K562 (cell line): ENCODE data around the gene SRM. TPM values are rescaled to one million over a fixed set of nuclear protein-coding genes. Genes with fewer than 3 reads are reported as not detected.

Source experiments
- FOXP1 ChIP-seq: sonication (generic); formaldehyde crosslinking; IDR thresholded peaks from 2 replicates; pipeline ENCODE4 v1.8.0; 2022; ENCODE audit warnings: mild to moderate bottlenecking, missing genetic modification reagents
- GABPA ChIP-seq: fragments of 200-800 bp; sonication (Bioruptor generic); conservative IDR thresholded peaks from 2 replicates; pipeline ENCODE4 v1.6.1; 2016; ENCODE audit warnings: low read depth, missing genetic modification characterization, missing compliant biosample characterization
- HMG20A ChIP-seq: fragments of 450-650 bp; formaldehyde crosslinking; conservative IDR thresholded peaks from 2 replicates; pipeline ENCODE4 v1.4.0; 2020; ENCODE audit warnings: mild to moderate bottlenecking, mixed read lengths
- ILK ChIP-seq: fragments of 450-650 bp; IDR thresholded peaks from 2 replicates; pipeline ENCODE4 v1.6.1; 2016; ENCODE audit warnings: missing genetic modification characterization, low read depth, mild to moderate bottlenecking, missing compliant biosample characterization, moderate library complexity, borderline replicate concordance
- JUNB ChIP-seq: fragments of 450-650 bp; formaldehyde crosslinking; conservative IDR thresholded peaks from 2 replicates; pipeline ENCODE4 v1.4.0; 2020; ENCODE audit warnings: mild to moderate bottlenecking
- MXI1 ChIP-seq: IDR thresholded peaks from 2 replicates; pipeline ENCODE4 v1.6.1; 2011; ENCODE audit warnings: low read depth, mild to moderate bottlenecking, improper control_type of control experiment, low read length
- MYBL2 ChIP-seq, 2 experiments: fragments of 450-650 bp in 1 of 2; sonication (generic) in 1 of 2; formaldehyde crosslinking in 1 of 2; IDR thresholded peaks; 2 replicates each; pipeline versions ENCODE4 v1.6.1 to v1.8.1; 2017 to 2022; ENCODE audit warnings: borderline replicate concordance in 1 of 2, inconsistent platforms in 1 of 2, low read depth in 1 of 2, mild to moderate bottlenecking in 1 of 2, missing genetic modification reagents in 1 of 2, moderate library complexity in 1 of 2
- NR2C1 ChIP-seq, 2 experiments: fragments of 450-650 bp; IDR thresholded peaks; 2 replicates each; pipeline ENCODE4 v1.6.1; 2017; ENCODE audit warnings: mild to moderate bottlenecking in 2 of 2, antibody characterized with exemption in 1 of 2, inconsistent platforms in 1 of 2, missing compliant biosample characterization in 1 of 2, missing genetic modification characterization in 1 of 2
- NUFIP1 ChIP-seq: fragments of 450-650 bp; IDR thresholded peaks from 2 replicates; pipeline ENCODE4 v1.6.1; 2018; ENCODE audit not compliant: partially characterized antibody
- RAD21 ChIP-seq, 2 experiments: fragments of 250-450 bp in 1 of 2; fragments of 450-650 bp in 1 of 2; sonication (Bioruptor Pico) in 1 of 2; formaldehyde crosslinking in 1 of 2; IDR thresholded peaks in 1 of 2; conservative IDR thresholded peaks in 1 of 2; 2 replicates each; pipeline versions ENCODE4 v1.4.0 to v1.8.0; 2020 to 2022; ENCODE audit warnings: mild to moderate bottlenecking in 2 of 2, moderate library complexity in 1 of 2
- SIN3A ChIP-seq, 2 experiments: fragments of 150-350 bp in 1 of 2; IDR thresholded peaks; 2 replicates each; pipeline ENCODE4 v1.6.1; 2011 to 2016; ENCODE audit warnings: borderline replicate concordance in 2 of 2, low read depth in 2 of 2, low read length in 2 of 2, mild to moderate bottlenecking in 2 of 2, moderate library complexity in 2 of 2; ENCODE audit not compliant: control insufficient read depth in 1 of 2
- STAT6 ChIP-seq: sonication (generic); formaldehyde crosslinking; IDR thresholded peaks from 2 replicates; pipeline ENCODE4 v1.8.1; 2023; ENCODE audit warnings: mild to moderate bottlenecking, missing genetic modification reagents
- ZBTB33 ChIP-seq: sonication (generic); formaldehyde crosslinking; IDR thresholded peaks from 2 replicates; pipeline ENCODE4 v1.8.1; 2023; ENCODE audit warnings: mild to moderate bottlenecking, missing genetic modification reagents
- ZNF263 ChIP-seq: sonication (generic); formaldehyde crosslinking; IDR thresholded peaks from 2 replicates; pipeline ENCODE4 v1.8.0; 2022; ENCODE audit warnings: mild to moderate bottlenecking, missing genetic modification reagents, borderline replicate concordance
- ZNF354B ChIP-seq: fragments of 250-450 bp; sonication (Bioruptor Pico); IDR thresholded peaks from 2 replicates; pipeline ENCODE4 v1.4.0; 2020
- polyA plus RNA-seq, 8 experiments: library from polyadenylated mRNA; depleted of rRNA in 4 of 8; stranded (reverse) in 5 of 8; unstranded in 3 of 8; fragments of >200 nt; fragmentation: Nextera tagmentation in 2 of 8; fragmentation: Illumina TruSeq in 1 of 8; extraction: Ambion mirVana in 2 of 8; extraction: Trizol in 1 of 8; gene quantifications; 2 replicates each; pipeline versions ENCODE4 v1.2.1 to v1.2.3, GENCODE V29; 2011 to 2014; ENCODE audit warnings: inconsistent platforms in 1 of 8, missing spikeins in 1 of 8
- total RNA-seq, 7 experiments: library from RNA; depleted of rRNA in 6 of 7; stranded (reverse); fragments of >200 nt in 6 of 7; fragmentation: Illumina TruSeq in 2 of 7; extraction: Trizol in 2 of 7; gene quantifications; 2 replicates each; pipeline versions ENCODE4 v1.2.1 to v1.2.3, GENCODE V29; 2011 to 2021; ENCODE audit warnings: low replicate concordance in 1 of 7
- TF ChIP-seq, protein P1 (sequence below): fragments of 200-800 bp; sonication (Bioruptor generic); IDR thresholded peaks from 2 replicates; pipeline ENCODE4 v1.6.1; 2017; ENCODE audit warnings: missing genetic modification characterization, missing compliant biosample characterization
- TF ChIP-seq, protein P2 (sequence below): fragments of 450-650 bp; IDR thresholded peaks from 2 replicates; pipeline ENCODE4 v1.6.1; 2016; ENCODE audit warnings: missing biosample characterization, missing genetic modification characterization

The SRM gene
- total and polyA plus RNA-seq, 9 of the 15 experiments (the other 6 are each of a cell fraction or from before 2014, with no cell fraction given) = 23.9 to 373 (median 82.5) TPM

- TF ChIP-seq MYBL2 (IDR thresholded peaks at IDR 0.05; ENCODE audit: low read depth) (no peak; the same call in 1 of the 2 replicates), MYBL2 (CRISPR knock-in tag; IDR thresholded peaks at IDR 0.05; ENCODE audit: borderline replicate concordance) (0 out of 2 replicates have a peak, but pooled peaks have one; percentile 76), FOXP1 (CRISPR knock-in tag) (peak; percentile 98), NUFIP1 (peak; percentile 95), ILK (tag) (no peak), NR2C1 (IDR thresholded peaks at IDR 0.05) (peak; percentile 36; the same call in 1 of the 2 replicates), NR2C1 (tag; IDR thresholded peaks at IDR 0.05) (peak; percentile 53; the same call in 1 of the 2 replicates), SIN3A (IDR thresholded peaks at IDR 0.05; ENCODE audit: borderline replicate concordance in 2 of 2, control insufficient read depth in 1 of 2, low read depth in 2 of 2, low read length in 2 of 2) (peak in 1 of 2 experiments; percentile 90; a peak in 1 of 4 replicates), RAD21 (CRISPR knock-in tag; conservative IDR thresholded peaks at IDR 0.05 in 1 of 2, IDR thresholded peaks at IDR 0.05 in 1 of 2) (0 out of 4 replicates have a peak, but pooled peaks of 1 of the 2 experiments have one; percentile 1), ZNF354B (CRISPR knock-in tag) (no peak), MXI1 (peak; percentile 38; the same call in 1 of the 2 replicates), ZNF263 (CRISPR knock-in tag) (peak; percentile 85), HMG20A (CRISPR knock-in tag) (no peak), ZBTB33 (CRISPR knock-in tag) (0 out of 2 replicates have a peak, but pooled peaks have one; percentile 21), STAT6 (CRISPR knock-in tag) (0 out of 2 replicates have a peak, but pooled peaks have one; percentile 60), JUNB (CRISPR knock-in tag) (no peak), GABPA (peak; percentile 51)
- TF ChIP-seq, protein P1, sequence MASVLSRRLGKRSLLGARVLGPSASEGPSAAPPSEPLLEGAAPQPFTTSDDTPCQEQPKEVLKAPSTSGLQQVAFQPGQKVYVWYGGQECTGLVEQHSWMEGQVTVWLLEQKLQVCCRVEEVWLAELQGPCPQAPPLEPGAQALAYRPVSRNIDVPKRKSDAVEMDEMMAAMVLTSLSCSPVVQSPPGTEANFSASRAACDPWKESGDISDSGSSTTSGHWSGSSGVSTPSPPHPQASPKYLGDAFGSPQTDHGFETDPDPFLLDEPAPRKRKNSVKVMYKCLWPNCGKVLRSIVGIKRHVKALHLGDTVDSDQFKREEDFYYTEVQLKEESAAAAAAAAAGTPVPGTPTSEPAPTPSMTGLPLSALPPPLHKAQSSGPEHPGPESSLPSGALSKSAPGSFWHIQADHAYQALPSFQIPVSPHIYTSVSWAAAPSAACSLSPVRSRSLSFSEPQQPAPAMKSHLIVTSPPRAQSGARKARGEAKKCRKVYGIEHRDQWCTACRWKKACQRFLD (CRISPR knock-in tag) = peak; percentile 53
- TF ChIP-seq, protein P2, sequence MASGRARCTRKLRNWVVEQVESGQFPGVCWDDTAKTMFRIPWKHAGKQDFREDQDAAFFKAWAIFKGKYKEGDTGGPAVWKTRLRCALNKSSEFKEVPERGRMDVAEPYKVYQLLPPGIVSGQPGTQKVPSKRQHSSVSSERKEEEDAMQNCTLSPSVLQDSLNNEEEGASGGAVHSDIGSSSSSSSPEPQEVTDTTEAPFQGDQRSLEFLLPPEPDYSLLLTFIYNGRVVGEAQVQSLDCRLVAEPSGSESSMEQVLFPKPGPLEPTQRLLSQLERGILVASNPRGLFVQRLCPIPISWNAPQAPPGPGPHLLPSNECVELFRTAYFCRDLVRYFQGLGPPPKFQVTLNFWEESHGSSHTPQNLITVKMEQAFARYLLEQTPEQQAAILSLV (tag) = no peak
Observed at GRCh38 chr1:11012260-11013159, 47.3 kb downstream of the SRM start, which contains the start of gene TARDBP (continued).
